A549 (cell line): Measurements from ENCODE around the gene THBS4.

ENCODE experiments used
- CTCF ChIP-seq: fragments of >200 bp; sonication (Bioruptor Twin); formaldehyde crosslinking; IDR thresholded peaks from 3 replicates; pipeline ENCODE4 v1.5.1; 2016
- EP300 ChIP-seq, 2 experiments: fragments of >200 bp; sonication (Bioruptor Twin); formaldehyde crosslinking; IDR thresholded peaks; 2 replicates in 1 of 2; 3 replicates in 1 of 2; pipeline ENCODE4 v1.6.1; 2016 to 2017
- JUNB ChIP-seq: fragments of >200 bp; sonication (Bioruptor Twin); formaldehyde crosslinking; IDR thresholded peaks from 2 replicates; pipeline ENCODE4 v1.6.1; 2016
- MAX ChIP-seq: IDR thresholded peaks from 2 replicates; pipeline ENCODE4 v1.6.1; 2012
- POLR2A ChIP-seq: IDR thresholded peaks from 2 replicates; pipeline ENCODE4 v1.6.1; 2012; ENCODE audit warnings: mild to moderate bottlenecking, low read length
- POLR2AphosphoS2 ChIP-seq: conservative IDR thresholded peaks from 2 replicates; pipeline ENCODE4 v1.6.1; 2012; ENCODE audit warnings: low read length, improper control_type of control experiment, inconsistent platforms
- RAD21 ChIP-seq, 2 experiments: fragments of >200 bp in 1 of 2; sonication (Bioruptor Twin) in 1 of 2; formaldehyde crosslinking in 1 of 2; IDR thresholded peaks in 1 of 2; conservative IDR thresholded peaks in 1 of 2; 2 replicates in 1 of 2; 3 replicates in 1 of 2; pipeline ENCODE4 v1.6.1; 2012 to 2018; ENCODE audit warnings: inconsistent platforms in 1 of 2
- RCOR1 ChIP-seq: fragments of 150-350 bp; IDR thresholded peaks from 2 replicates; pipeline ENCODE4 v1.6.1; 2014; ENCODE audit warnings: antibody characterized with exemption, low read length, low read depth
- SMC3 ChIP-seq: fragments of >200 bp; sonication (Bioruptor Twin); formaldehyde crosslinking; IDR thresholded peaks from 3 replicates; pipeline ENCODE4 v1.6.1; 2018; ENCODE audit warnings: inconsistent platforms
- TF ChIP-seq, protein P1 (sequence below): IDR thresholded peaks from 2 replicates; pipeline ENCODE4 v1.6.1; 2012
- TF ChIP-seq, protein P2 (sequence below): IDR thresholded peaks from 2 replicates; pipeline ENCODE4 v1.6.1; 2012; ENCODE audit warnings: low read depth, borderline replicate concordance

DNA sequence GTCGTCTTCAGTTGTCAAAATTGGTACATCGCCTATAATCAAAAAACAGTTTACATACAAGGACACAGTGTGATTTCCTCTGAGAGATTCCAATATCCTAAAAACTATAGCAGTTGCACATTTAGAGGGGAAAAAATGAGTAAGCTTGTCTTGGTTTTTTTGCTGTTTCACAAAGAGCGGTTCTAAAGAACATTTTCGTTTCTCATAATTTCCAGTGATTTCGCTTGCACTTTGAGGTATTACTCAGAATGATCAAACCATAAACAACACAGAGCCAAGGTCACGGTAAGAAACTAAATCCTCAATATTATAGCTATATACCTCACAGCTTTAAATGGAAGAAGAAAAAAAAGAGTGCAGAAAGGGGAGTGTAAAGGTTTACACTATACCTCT is 44.9 kb upstream of the THBS4 start:
- no peak for TF ChIP-seq POLR2A
- no peak for TF ChIP-seq CTCF
- no peak for TF ChIP-seq MAX
- TF ChIP-seq RCOR1 = no peak
- TF ChIP-seq, protein P1, sequence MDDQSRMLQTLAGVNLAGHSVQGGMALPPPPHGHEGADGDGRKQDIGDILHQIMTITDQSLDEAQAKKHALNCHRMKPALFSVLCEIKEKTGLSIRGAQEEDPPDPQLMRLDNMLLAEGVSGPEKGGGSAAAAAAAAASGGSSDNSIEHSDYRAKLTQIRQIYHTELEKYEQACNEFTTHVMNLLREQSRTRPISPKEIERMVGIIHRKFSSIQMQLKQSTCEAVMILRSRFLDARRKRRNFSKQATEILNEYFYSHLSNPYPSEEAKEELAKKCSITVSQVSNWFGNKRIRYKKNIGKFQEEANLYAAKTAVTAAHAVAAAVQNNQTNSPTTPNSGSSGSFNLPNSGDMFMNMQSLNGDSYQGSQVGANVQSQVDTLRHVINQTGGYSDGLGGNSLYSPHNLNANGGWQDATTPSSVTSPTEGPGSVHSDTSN = no peak
- no peak for TF ChIP-seq EP300 (IDR thresholded peaks at IDR 0.05)
- TF ChIP-seq POLR2AphosphoS2 = no peak
- no peak for TF ChIP-seq RAD21 (conservative IDR thresholded peaks at IDR 0.05 in 1 of 2, IDR thresholded peaks at IDR 0.05 in 1 of 2)
- TF ChIP-seq, protein P2, sequence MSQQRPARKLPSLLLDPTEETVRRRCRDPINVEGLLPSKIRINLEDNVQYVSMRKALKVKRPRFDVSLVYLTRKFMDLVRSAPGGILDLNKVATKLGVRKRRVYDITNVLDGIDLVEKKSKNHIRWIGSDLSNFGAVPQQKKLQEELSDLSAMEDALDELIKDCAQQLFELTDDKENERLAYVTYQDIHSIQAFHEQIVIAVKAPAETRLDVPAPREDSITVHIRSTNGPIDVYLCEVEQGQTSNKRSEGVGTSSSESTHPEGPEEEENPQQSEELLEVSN = no peak
- no peak for TF ChIP-seq JUNB
- no peak for TF ChIP-seq SMC3
